Activated naive CD8-positive, alpha-beta T cell treated with anti-CD3 and anti-CD28 coated beads, Interleukin-2, amount 50 U/mL, for 24 hours (primary cell): ENCODE measurements around the gene POFUT1.

Experiments
- ATAC-seq: fragments of 150-1000 bp; cut with Tn5 transposase; one replicate; pipeline ENCODE4 v1.10.0; 2021
- DNase-seq: peaks from one replicate; pipeline ENCODE4 v3.0.0; 2021
- H3K27ac Mint-ChIP-seq: one replicate; pipeline ENCODE4 v1.8.0; 2021; ENCODE audit warnings: mild to moderate bottlenecking, mixed read lengths
- H3K27me3 Mint-ChIP-seq: one replicate; pipeline ENCODE4 v1.8.0; 2021; ENCODE audit warnings: mixed read lengths
- H3K36me3 Mint-ChIP-seq: one replicate; pipeline ENCODE4 v1.8.0; 2021; ENCODE audit warnings: low read depth, mixed read lengths
- H3K4me1 Mint-ChIP-seq: one replicate; pipeline ENCODE4 v1.8.0; 2021; ENCODE audit warnings: mixed read lengths
- H3K4me3 Mint-ChIP-seq: one replicate; pipeline ENCODE4 v1.8.0; 2021; ENCODE audit warnings: mild to moderate bottlenecking, moderate library complexity, mixed read lengths
- H3K9me3 Mint-ChIP-seq: one replicate; pipeline ENCODE4 v1.8.0; 2021; ENCODE audit warnings: mixed read lengths

POFUT1 gene

DNA sequence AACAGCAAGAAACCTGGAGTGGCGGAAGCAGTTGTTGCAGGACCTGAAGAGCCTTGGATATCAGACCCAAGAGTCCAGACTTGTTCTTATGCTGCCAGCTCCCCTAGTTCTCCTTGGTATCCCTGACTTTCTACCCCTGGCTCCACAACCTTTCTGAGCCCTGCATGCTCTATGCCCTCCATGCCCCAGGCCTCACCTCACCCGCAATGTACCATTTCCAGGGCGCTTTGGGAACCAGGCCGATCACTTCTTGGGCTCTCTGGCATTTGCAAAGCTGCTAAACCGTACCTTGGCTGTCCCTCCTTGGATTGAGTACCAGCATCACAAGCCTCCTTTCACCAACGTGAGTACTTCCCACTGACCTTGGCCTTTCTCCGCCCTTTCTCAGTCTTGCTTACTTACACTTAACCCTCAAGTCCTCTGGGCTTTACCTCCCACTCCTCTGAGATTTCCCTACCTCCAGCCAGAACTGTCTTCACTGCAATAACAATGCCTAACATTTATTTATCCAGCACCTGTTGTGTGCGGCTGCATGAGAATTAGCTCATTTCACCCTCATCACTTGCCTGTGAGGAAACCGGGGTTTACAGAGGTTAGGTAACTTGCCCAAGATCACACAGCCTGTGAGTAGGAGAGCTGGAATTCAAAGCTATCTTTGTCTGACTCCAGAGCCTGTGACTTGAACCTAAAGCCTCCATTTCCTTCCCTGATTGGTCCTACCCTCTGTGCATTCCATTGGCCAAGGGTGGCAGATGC, 2.3 kb downstream of the POFUT1 start:
- ATAC-seq (no peak), DNase-seq (no peak)
- no peaks in the 10 kb centered on the region for H3K27me3 Mint-ChIP-seq
- H3K36me3 Mint-ChIP-seq, result peaks cover 75% of the 10 kb centered on the region
- peak overlapping the region; percentile 89 for H3K4me3 Mint-ChIP-seq
- H3K4me1 Mint-ChIP-seq, result peaks cover 60% of the 10 kb centered on the region
- peak overlapping the region; percentile 91 for H3K27ac Mint-ChIP-seq
- no peaks in the 10 kb centered on the region for H3K9me3 Mint-ChIP-seq

DNA sequence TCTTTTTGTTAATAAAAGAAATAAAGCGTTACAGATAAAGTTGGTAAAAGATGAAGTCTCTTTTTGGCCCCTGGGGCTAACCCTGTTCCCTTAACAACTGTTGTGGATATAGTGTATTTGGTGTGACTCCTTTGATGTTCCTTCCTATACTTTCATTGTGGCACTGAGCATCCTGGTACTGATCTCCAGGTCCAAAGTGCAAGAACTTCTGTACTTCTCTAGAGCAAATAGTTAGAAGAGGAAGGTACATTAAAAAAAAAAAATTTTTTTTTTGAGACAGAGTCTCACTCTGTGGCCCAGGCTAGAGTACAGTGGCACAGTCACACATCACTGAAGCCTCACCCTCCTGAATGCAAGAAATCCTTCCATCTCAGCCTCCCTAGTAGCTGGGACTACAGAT, 6.2 kb downstream of the POFUT1 start:
- Mint-ChIP-seq H3K36me3 (peaks cover 80% of the 10 kb centered on the region), H3K27me3 (no peaks in the 10 kb centered on the region), H3K27ac (no peak overlapping the region), H3K9me3 (no peaks in the 10 kb centered on the region), H3K4me1 (peaks cover 46% of the 10 kb centered on the region), H3K4me3 (no peak overlapping the region)
- no peak for ATAC-seq
- no peak for DNase-seq

DNA sequence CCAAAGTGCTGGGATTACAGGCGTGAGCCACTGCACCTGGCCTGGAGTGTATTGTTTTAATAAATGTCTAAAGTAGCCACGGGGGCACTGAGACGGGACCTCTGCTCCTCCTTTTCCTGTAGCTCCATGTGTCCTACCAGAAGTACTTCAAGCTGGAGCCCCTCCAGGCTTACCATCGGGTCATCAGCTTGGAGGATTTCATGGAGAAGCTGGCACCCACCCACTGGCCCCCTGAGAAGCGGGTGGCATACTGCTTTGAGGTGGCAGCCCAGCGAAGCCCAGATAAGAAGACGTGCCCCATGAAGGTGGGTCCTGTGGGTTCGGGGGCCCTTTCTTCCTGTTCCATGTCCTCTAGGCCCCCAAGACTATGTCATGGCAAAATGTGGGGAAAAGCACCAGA, 7.5 kb downstream of the POFUT1 start:
- Mint-ChIP-seq H3K9me3 (no peaks in the 10 kb centered on the region), H3K27ac (no peak overlapping the region), H3K27me3 (no peaks in the 10 kb centered on the region), H3K4me3 (no peak overlapping the region), H3K36me3 (peaks cover 78% of the 10 kb centered on the region), H3K4me1 (peaks cover 37% of the 10 kb centered on the region)
- no peak for DNase-seq
- ATAC-seq, result no peak

DNA sequence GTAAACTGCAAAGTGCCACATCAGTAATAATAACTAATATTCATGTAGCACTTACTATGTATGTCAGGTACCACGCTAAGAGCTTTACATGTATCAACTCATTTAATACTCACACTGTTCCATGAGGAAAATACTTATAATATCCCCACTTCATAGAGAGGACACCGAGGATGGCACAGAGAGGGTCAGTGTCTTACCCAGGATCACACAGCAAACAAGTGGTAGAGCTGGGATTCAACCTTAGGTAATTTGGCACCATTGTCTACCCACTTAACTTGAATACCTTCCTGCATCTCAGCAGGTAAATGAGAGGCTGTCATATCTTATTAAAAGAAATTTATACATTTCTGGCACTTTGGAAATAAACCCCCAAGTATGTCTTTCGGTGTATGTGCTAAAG, 8.0 kb downstream of the POFUT1 start:
- Mint-ChIP-seq H3K9me3 (no peaks in the 10 kb centered on the region), H3K4me3 (no peak overlapping the region), H3K27ac (peak overlapping the region; percentile 22), H3K27me3 (no peaks in the 10 kb centered on the region), H3K4me1 (peaks cover 31% of the 10 kb centered on the region), H3K36me3 (peaks cover 75% of the 10 kb centered on the region)
- ATAC-seq (no peak), DNase-seq (no peak)

DNA sequence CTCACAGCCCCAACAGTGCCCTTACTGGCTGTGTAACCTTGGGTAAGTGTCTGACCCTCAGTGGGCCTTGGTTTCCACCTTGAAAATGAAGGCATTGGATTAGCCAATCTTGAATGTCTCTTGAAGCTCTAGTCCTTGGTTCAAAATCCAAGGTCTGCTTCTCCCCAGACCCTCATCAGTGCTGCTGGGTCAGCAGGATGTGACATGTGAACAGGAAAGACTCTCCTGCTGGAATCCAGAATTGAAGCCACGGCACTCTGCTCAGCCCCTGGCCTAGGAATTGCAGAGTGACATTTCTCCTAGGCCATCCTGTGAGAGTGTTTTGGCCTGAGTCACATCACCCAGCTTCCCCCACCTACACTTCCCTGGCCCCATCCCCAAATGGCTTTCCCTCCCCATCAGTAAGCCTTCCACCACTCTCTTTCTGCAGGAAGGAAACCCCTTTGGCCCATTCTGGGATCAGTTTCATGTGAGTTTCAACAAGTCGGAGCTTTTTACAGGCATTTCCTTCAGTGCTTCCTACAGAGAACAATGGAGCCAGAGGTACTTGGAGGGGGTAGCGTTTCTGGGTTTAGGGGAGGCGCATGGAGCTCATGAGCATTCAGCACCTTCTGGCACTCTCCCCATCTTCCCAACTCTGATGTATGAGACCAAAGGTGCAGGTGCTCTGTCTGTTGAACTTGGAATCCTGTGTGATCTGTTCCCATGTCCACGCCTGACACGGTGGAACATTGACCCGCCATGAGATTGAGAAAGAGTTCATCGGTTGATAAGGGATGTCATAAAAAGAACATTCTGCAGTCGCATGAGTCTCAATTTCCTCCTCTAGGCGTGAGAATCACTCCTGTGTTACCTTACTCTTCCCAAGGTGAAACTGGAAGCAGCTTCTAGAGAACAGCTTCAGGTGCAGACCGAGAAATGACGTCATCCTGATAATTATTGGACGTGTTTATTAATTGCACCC, 8.8 kb downstream of the POFUT1 start:
- Mint-ChIP-seq H3K27me3 (no peaks in the 10 kb centered on the region), H3K4me1 (peaks cover 25% of the 10 kb centered on the region), H3K9me3 (no peaks in the 10 kb centered on the region), H3K36me3 (peaks cover 76% of the 10 kb centered on the region), H3K27ac (peak overlapping the region; percentile 22), H3K4me3 (no peak overlapping the region)
- ATAC-seq (no peak), DNase-seq (no peak)

- DNase-seq, result no peak
- H3K27me3 Mint-ChIP-seq, result no peaks in the 10 kb centered on the region
- no peak overlapping the region for H3K27ac Mint-ChIP-seq
- H3K9me3 Mint-ChIP-seq, result no peaks in the 10 kb centered on the region
- H3K36me3 Mint-ChIP-seq, result peaks cover 78% of the 10 kb centered on the region
- H3K4me3 Mint-ChIP-seq, result no peak overlapping the region
- no peak for ATAC-seq
- peaks cover 15% of the 10 kb centered on the region for H3K4me1 Mint-ChIP-seq
Observed at GRCh38 chr20:32218156-32218900, 10.6 kb downstream of the POFUT1 start.

- H3K4me3 Mint-ChIP-seq, result no peak overlapping the region
- H3K36me3 Mint-ChIP-seq, result peaks cover 64% of the 10 kb centered on the region
- H3K9me3 Mint-ChIP-seq, result no peaks in the 10 kb centered on the region
- H3K4me1 Mint-ChIP-seq, result peaks cover 8% of the 10 kb centered on the region
- no peaks in the 10 kb centered on the region for H3K27me3 Mint-ChIP-seq
- ATAC-seq (no peak), DNase-seq (no peak)
- H3K27ac Mint-ChIP-seq, result peak overlapping the region; percentile 20
Observed at GRCh38 chr20:32224463-32224862, 16.8 kb downstream of the POFUT1 start.

DNA sequence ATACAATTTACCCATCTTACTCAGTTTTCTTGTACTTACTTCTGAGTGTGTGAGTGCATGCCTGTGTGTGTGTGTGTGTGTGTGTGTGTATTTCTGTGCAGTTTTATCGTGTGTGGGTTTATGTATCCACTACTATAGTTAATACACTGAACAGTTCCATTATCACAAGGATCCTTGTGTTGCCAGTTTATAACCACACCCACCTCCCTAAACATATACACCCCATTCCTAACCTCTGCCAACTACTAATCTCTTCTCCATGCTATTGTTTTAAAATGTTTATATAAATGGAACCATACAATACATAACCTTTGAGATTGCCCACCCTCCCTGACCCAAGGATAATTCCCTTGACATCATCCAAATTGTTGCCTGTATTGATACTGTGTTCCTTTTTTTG, 18.7 kb downstream of the POFUT1 start:
- no peak for ATAC-seq
- Mint-ChIP-seq H3K27me3 (no peaks in the 10 kb centered on the region), H3K4me3 (no peak overlapping the region), H3K9me3 (no peaks in the 10 kb centered on the region), H3K4me1 (peaks cover 20% of the 10 kb centered on the region), H3K27ac (no peak overlapping the region), H3K36me3 (peaks cover 59% of the 10 kb centered on the region)
- DNase-seq, result no peak

- peaks cover 59% of the 10 kb centered on the region for H3K36me3 Mint-ChIP-seq
- DNase-seq (no peak), ATAC-seq (no peak)
- no peaks in the 10 kb centered on the region for H3K27me3 Mint-ChIP-seq
- no peak overlapping the region for H3K4me3 Mint-ChIP-seq
- no peaks in the 10 kb centered on the region for H3K9me3 Mint-ChIP-seq
- H3K27ac Mint-ChIP-seq, result peak overlapping the region; percentile 25
- peaks cover 29% of the 10 kb centered on the region for H3K4me1 Mint-ChIP-seq
Observed at GRCh38 chr20:32227306-32227705, 19.6 kb downstream of the POFUT1 start.

- ATAC-seq (no peak), DNase-seq (no peak)
- Mint-ChIP-seq H3K9me3 (no peaks in the 10 kb centered on the region), H3K36me3 (peaks cover 61% of the 10 kb centered on the region), H3K4me1 (peaks cover 36% of the 10 kb centered on the region), H3K27ac (peak overlapping the region; percentile 52), H3K27me3 (no peaks in the 10 kb centered on the region), H3K4me3 (no peak overlapping the region)
Observed at GRCh38 chr20:32227744-32228688, 20.3 kb downstream of the POFUT1 start.

- Mint-ChIP-seq H3K4me3 (no peak overlapping the region), H3K36me3 (peaks cover 71% of the 10 kb centered on the region), H3K9me3 (no peaks in the 10 kb centered on the region), H3K27ac (peak overlapping the region; percentile 52), H3K4me1 (peaks cover 46% of the 10 kb centered on the region), H3K27me3 (no peaks in the 10 kb centered on the region)
- no peak for ATAC-seq
- DNase-seq, result no peak
Observed at GRCh38 chr20:32229251-32229747, 21.6 kb downstream of the POFUT1 start.

DNA sequence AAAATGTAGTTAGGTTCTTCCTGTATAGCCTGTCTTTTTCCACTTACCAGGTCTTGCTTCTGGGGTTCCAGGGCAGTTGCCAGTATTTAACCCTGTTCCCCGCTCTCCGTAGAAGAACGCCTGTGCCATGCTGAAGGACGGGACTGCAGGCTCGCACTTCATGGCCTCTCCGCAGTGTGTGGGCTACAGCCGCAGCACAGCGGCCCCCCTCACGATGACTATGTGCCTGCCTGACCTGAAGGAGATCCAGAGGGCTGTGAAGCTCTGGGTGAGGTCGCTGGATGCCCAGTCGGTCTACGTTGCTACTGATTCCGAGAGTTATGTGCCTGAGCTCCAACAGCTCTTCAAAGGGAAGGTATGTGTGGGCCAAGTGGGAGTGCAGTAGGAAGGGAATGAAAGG, 23.0 kb downstream of the POFUT1 start:
- H3K27ac Mint-ChIP-seq, result peak overlapping the region; percentile 98
- H3K36me3 Mint-ChIP-seq, result peaks cover 74% of the 10 kb centered on the region
- H3K27me3 Mint-ChIP-seq, result no peaks in the 10 kb centered on the region
- peaks cover 51% of the 10 kb centered on the region for H3K4me1 Mint-ChIP-seq
- ATAC-seq (no peak), DNase-seq (no peak)
- peak overlapping the region; percentile 35 for H3K4me3 Mint-ChIP-seq
- H3K9me3 Mint-ChIP-seq, result no peaks in the 10 kb centered on the region

GRCh38 chr20:32231245-32231644, 23.6 kb downstream of the POFUT1 start:
- Mint-ChIP-seq H3K36me3 (peaks cover 75% of the 10 kb centered on the region), H3K4me1 (peaks cover 53% of the 10 kb centered on the region), H3K27ac (peak overlapping the region; percentile 98), H3K27me3 (no peaks in the 10 kb centered on the region), H3K4me3 (peak overlapping the region; percentile 43), H3K9me3 (no peaks in the 10 kb centered on the region)
- DNase-seq (no peak), ATAC-seq (no peak)
